GM18511 (cell line): ENCODE results near the gene HYCC1.

Experiments
- ATAC-seq: cut with Tn5 transposase; IDR thresholded peaks from one replicate; pipeline ENCODE4 v1.9.1; 2021; ENCODE audit warnings: mild to moderate bottlenecking, moderate library complexity; ENCODE audit not compliant: unreplicated experiment

The HYCC1 gene

DNA sequence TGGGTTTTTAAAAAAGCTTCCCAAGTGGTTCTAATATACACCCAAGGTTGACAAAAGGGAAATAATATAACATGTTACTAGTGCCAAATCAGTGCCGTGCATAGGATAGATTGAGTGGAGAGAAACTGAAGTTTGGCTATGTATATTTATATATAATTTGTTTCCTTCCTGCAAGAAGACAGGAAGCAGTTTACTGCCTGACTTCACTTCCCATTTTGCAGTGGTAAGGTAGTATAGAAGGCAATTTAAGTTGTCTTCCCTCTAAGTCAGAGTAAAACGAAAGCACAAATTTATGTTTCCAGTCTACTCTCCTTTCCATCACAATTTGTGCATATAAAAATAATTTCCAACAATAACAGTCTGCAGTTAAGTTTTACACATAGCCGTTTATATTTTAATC is 3.4 kb upstream of the HYCC1 start:
- no peak for ATAC-seq

- ATAC-seq = no peak
These were observed 2.7 kb upstream of the HYCC1 start for GRCh38 chr7:23016345-23017253.

DNA sequence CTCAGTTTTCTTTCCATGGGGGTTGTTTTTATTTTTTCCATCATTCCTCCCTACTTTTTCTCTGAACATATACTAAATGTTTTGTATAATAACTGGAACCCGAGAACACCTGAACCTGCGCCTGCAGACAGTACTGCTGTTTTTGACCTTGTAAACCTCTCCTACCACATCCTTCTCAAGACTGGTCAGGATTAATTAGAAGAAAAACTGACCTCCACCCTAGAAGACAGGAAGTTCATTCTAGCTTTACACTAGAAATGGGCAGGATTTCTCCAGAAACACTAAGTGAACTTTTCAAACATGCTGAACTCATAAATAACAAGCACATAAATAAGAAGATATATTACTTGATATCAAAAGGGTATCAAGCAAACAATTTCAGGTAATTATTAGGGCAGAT is 751 bp upstream of the HYCC1 start:
- ATAC-seq = no peak

GRCh38 chr7:23012908-23013714 is 819 bp downstream of the HYCC1 start:
- ATAC-seq = peak; percentile 18

DNA sequence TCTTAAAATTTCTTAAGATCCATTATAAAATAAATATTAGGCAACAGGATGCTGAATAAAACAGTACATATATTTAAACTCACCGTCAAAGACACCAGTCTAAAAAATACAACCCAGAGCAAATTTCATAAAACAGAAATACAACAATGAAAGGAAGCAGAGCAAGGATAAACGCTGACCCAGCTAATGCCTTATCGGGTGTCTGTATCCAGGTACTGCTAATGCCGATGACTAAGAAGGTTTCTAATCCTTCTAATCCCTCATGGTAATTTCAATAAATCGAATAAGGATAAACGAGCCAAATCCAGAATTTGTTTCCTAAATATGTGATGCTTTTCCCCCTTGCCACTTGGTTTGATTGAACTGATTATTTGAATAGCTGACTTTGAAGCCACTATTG is 1.7 kb downstream of the HYCC1 start:
- ATAC-seq = no peak

DNA sequence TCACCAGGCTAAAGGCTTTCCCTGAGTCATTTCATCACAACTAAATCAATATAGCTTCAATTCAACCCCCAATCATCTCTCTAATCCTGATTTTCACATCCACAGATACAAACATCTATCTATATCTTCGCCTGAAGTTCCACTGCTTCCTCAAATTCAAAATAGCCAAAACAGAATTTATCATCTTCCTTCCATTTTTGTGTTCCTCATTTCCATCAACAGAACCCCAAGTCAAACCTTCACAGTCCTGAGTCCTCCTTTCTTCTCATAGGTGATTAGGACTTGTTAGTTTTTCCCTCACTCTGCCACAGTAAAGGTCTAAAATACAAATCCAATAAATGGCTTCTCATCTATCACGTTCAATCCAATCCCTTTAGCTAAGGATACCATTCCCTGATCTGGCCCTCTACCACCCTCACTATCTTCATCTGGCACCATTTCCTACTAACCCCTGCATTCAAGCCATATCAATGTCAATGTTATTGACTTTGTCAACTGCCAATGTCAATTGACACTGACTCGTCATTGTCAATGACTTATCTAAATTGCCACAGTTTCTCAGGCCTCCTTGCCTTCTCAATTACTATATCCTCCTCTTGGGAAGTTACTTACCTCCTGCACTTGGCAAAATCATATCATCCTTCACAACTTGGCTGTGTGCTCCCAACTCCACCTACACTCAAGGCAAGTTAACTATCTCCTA is 2.6 kb downstream of the HYCC1 start:
- ATAC-seq = no peak

- ATAC-seq = no peak
These were observed 4.6 kb downstream of the HYCC1 start for GRCh38 chr7:23009303-23009702.

DNA sequence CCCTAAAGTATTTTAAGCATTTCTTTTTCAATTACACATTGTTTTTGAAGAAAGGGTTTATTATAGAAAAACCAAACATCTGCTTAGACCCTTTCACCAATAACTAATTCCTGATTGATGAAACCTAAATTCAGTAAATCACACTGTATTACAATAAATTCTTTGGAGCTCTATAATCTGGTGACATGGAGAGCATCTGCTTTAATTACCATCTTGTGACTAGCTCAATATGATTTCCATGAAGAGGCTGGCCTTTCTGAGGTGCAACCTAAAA is 9.7 kb downstream of the HYCC1 start:
- ATAC-seq = no peak

- ATAC-seq = no peak
These were observed 10.3 kb downstream of the HYCC1 start for GRCh38 chr7:23003505-23004246.

- no peak for ATAC-seq
These were observed 11.2 kb downstream of the HYCC1 start for GRCh38 chr7:23002698-23003097.

GRCh38 chr7:23001610-23002009 is 12.3 kb downstream of the HYCC1 start:
- no peak for ATAC-seq

DNA sequence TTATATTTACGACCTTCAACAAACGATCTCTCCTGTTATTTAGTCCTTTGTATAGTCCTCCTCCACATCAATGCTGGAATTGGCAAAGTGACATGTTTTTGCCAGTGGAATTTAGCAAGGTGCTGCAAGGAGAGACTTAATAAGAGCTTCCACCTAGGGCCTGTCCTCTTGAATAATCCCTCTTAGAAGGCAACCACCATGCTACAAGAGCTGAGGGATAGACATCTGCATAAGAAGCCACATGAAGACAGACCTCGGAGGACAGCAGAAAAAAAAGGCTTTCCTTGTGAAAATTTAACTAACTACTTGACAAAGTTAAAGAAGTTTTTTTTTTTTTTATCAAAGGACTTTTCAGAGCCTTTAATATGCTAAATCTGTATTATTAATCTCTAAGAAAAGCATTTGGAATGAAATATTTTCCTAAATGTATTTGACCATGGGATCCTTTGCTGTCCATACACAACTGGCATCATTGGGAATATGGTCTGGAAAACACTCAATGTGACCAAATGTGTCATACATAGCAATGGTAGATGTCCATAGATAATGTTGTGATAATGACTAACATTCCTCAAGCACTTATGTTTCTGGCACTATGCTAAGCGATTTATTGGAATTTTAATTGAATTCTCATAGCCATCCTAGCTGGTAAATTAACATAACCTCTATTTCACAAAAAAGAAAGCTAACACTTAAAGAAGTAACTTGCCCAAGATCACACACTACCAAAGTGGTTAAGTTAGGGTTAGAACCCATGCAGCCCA is 13.2 kb downstream of the HYCC1 start:
- ATAC-seq = no peak

- ATAC-seq = no peak
These were observed 15.4 kb downstream of the HYCC1 start for GRCh38 chr7:22998519-22998896.

GRCh38 chr7:22997871-22998518 is 15.9 kb downstream of the HYCC1 start:
- no peak for ATAC-seq

GRCh38 chr7:22996470-22996869 is 17.5 kb downstream of the HYCC1 start:
- peak; percentile 35 for ATAC-seq

DNA sequence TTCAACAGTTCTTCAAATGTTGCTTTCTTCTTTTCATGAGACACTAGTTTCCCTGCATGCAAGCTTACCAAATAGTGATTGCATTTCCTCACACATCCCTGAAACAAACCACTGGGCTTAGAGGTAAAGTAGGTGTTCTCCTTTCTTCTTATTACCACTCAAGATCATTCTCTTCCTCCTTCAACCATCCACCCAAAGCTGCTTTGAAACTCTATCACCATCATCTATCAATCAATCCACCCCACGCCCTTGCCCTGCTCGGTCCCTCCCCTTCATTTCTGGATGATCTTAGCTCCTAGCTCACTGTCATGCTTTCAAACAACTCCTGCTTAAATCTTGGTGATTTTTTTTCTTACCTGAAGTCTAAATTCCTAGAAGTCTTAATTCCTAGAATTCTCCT is 18.9 kb downstream of the HYCC1 start:
- ATAC-seq = no peak

DNA sequence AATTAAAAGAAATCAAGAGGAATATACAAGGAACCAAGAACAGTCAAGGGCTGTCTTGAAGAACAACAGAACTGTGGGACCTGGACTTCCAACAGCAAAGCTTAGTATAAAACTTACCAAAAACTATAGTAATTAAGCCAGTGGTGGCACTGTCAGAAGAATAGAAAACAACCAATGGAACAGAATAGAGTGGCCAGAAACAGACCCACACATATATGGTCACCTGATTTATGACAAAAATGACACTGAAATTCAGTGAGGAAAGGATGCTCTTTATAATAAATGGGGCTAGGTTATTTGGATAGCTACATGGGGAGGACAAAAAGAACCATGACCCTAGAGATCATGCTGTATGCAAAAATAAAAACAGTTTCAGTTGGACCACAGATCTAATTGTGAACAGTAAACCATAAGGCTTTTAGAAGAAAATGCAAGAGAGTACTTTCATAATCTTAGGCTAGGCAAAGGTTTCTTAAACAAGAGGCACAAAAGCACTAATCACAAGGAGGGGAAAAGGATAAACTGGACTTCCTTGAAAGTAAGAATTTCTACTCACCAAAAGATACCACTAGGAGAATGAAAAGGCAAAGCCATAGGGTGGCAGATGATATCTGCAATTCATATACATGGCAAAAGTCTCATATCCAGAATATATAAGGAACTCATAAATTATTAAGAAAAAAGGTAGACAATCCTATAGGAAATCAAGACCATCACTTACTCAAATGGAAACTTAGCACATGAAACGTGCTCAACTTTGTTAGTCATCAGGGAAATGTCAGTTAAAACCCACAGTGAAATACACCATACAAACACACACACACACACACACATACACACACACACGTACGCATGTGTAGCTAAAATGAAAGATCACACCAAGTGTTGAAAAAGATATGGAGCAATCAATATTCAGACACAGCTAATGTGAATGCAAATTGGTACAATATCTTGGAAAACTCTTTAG is 20.8 kb downstream of the HYCC1 start:
- peak; percentile 82 for ATAC-seq

DNA sequence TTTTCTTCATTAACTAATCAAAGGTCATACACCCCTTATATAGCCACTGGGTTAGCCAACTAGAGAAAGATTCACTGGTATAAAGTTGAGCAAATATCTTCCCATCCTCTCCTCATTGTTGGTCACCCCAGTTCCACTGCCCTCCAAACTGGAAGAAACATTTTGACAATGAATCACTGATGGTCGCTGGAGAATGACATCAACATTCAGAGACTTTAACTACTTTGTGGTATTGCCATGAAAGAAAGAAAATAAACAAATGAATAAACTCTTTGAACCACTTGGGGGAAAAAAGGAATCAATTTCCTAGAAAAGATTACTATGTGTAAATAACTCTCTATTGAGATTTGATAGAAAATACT is 23.4 kb downstream of the HYCC1 start:
- ATAC-seq = no peak
